ENCODE results near the gene FMO5. TPM values are rescaled to one million over a fixed set of nuclear protein-coding genes. Genes with fewer than 3 reads are reported as not detected.
"Not testable (repeated sequence)": the region's sequence is repeated elsewhere in the genome, so short reads cannot be mapped to it uniquely, and the experiment has no call there.

Gene FMO5
- total RNA-seq, 1 experiment from 2014 or later: not detected

GRCh38 chr1:147240131-147240721, 15.1 kb upstream of the FMO5 start:
- not testable (repeated sequence) for DNase-seq (ENCODE audit: low read depth)

GRCh38 chr1:147238925-147239820, 14.0 kb upstream of the FMO5 start:
- no peak for DNase-seq (ENCODE audit: low read depth)

DNA sequence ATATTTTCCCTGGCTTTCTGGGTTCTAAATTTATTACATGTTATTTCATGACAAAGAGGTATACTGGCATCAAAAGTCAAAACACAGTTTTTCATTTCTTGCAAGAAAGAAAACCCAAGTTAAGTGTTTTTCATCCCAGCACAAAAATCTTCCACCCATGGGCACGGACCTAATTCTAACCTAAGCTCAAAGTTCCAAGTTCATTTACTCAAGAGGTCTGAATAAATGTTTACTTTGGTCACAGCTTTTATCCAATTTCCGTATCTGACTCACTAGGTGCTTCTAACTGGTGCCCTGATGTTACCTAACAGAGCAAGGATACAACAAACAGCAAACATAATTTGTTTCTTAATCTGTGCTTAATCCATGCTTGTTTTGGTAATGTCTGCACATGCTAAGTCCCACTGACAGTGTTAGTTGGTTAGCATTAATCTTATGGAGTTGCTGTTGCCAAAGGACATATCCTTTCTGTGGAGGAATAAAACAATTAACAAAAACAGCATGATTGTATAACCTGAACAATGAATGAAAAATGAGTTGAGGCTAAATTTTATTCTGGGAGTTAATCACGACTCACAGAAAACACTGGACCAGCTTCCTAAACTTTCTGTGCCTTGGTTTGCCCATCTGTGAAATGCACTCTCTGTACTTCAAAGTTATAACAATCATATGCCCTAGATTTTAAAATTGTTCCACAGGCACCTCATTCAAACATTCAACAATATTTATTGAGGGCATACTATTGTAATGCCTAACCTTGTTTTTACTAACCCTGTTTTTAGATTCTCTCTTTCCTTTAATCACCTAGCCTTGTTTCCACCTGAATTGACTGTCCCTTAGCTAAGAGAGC, 13.1 kb upstream of the FMO5 start:
- DNase-seq (ENCODE audit: low read depth): no peak

DNA sequence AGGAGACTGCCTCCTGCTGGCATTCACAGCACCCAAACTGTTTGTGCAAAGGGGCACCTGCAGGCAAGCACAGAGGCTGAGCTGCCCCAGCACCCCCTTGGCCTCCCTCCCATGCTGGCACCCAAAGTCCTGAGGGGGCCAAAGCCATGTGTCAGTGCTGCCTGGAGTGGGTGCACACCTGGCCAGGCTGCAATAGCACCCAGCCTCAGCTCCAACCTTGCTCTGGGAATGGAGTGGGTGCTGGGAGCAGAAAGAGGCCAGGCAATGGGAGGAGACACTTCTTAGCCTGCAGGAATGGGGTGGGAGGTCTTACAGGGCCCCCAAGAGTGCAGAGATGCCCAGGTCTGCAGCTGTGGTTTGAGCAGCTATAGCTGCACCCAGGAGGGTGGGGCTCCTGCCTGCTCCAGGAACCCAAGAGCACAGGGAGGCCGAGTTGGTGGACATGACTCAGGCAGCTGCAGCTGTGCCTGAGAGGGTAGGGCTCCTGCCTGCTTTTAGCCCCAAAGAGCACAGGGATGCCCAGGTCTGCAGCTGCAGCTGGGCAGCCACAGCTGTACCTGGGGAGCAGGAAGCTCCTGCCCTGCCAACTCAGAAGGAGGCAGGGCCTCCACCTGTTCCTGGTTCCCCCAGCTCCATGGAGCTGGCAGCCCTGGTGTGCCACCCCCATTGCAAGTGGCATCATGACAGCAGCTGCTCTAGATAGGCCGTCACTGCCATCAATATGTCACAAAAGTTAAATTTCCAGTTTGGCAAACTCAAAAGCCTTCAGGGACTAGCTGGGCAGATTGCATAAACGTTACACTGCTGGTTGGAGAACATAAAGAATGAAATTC, 12.0 kb upstream of the FMO5 start:
- no peak for DNase-seq (ENCODE audit: low read depth)

GRCh38 chr1:147236448-147236847, 11.3 kb upstream of the FMO5 start:
- no peak for DNase-seq (ENCODE audit: low read depth)

GRCh38 chr1:147235822-147236221, 10.7 kb upstream of the FMO5 start:
- DNase-seq (ENCODE audit: low read depth): no peak

GRCh38 chr1:147233903-147234302, 8.8 kb upstream of the FMO5 start:
- DNase-seq (ENCODE audit: low read depth): not testable (repeated sequence)

DNA sequence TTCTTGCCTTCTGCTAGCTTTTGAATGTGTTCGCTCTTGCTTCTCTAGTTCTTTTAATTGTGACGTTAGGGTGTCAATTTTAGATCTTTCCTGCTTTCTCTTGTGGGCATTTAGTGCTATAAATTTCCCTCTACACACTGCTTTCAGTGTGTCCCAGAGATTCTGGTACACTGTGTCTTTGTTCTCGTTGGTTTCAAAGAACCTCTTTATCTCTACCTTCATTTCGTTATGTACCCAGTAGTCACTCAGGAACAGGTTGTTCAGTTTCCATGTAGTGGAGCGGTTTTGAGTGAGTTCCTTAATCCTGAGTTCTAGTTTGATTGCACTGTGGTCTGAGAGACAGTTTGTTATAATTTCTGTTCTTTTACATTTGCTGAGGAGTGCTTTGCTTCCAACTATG, 5.9 kb upstream of the FMO5 start:
- not testable (repeated sequence) for DNase-seq (ENCODE audit: low read depth)

DNA sequence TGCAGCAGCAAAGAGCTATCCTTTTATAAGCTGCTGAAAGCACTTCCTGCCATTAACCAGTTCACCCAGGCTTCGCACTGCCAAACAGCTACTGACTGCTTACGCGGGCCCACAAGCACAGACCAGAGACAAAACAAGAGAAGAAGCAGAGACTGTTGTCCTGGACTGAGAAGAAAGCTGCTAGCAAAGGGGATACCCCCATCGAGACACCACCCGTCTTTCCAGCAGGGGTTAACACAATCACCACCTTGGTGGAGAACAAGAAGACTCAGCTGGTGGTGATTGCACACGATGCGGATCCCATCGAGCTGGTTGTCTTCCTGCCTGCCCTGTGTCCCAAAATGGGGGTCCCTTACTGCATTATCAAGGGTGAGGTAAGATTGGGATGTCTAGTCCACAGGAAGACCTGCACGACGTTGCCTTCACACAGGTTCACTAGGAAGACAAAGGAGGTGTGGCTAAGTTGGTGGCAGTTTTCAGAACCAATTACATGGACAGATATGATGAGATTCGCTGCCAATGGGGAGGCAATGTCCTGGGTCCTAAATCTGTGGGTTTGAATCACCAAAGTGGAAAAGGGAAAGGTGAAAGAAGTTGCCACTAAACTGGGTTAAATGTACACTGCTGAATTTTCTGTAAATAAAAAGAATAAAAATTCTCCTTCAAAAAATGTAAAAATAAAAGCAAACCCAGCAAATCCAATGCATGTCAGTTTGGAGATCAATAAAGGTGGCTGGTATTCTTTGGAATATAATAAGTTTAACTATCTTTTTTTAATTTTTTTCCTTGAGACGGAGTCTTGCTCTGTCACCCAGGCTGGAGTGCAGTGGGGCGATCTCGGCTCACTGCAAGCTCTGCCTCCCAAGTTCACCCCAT, 1.2 kb downstream of the FMO5 start:
- no peak for DNase-seq (ENCODE audit: low read depth)

DNA sequence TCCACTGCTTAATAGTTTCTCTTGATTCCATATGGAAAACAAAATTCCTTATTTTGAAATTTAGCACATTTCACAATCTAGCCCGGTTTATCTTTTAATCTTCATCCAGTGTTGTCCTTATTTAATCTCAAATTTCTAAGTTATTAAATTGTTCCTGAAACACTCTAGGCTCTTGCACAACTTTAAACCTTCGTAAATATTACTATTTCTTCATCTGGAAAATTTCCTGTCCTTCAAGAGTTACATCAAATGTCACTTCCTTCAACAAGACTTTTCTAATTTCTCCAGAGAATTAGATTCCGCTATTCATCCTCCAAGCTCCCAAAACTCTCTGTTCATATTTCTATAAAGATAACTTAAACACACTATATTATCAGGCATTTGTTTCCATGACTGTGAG, 6.5 kb downstream of the FMO5 start:
- DNase-seq (ENCODE audit: low read depth): no peak

GRCh38 chr1:147217141-147217540, 8.0 kb downstream of the FMO5 start:
- DNase-seq (ENCODE audit: low read depth): no peak

DNA sequence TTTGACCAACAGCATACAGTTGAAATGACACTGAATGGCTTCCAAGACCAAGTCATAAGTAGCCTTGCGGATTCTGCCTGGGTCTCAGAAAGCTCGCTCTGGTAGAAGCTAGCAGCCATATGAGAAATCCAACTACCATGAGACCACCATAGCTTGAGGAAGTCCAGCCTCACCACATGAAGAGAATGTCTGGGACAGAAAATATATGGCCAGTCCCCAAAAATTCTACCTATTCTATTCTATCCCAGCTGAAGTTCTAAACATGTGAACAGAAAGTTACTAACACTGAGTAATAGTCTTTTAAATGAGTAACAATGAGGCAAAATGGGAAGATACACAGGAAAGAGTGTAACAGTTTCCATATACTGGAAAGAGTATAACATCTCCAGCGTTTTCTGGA, 9.0 kb downstream of the FMO5 start:
- DNase-seq (ENCODE audit: low read depth): no peak

GRCh38 chr1:147215540-147215916, 9.6 kb downstream of the FMO5 start:
- DNase-seq (ENCODE audit: low read depth): no peak

GRCh38 chr1:147214842-147215539, 10.1 kb downstream of the FMO5 start:
- no peak for DNase-seq (ENCODE audit: low read depth)

GRCh38 chr1:147214325-147214724, 10.8 kb downstream of the FMO5 start:
- DNase-seq (ENCODE audit: low read depth): no peak

- no peak for DNase-seq (ENCODE audit: low read depth)
Observed at GRCh38 chr1:147213271-147213670, 11.9 kb downstream of the FMO5 start.

DNA sequence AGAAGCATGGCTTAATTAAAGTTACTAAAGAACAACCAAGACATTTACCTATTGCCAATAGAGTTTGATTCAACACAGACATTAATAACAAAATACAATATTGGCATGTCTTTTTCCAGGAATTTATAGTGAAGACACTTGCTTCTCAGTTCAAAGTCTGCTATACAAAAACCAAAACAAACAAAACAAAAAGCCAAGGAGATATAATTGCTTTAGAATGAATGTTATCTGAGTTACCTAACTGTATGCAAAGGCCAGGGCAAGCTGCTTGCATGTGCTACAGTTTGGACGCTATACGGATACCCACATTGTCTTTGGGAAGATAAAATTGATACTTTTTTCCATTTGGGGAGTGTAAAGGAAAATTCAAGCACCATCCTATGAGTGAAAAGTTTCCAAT, 13.6 kb downstream of the FMO5 start:
- no peak for DNase-seq (ENCODE audit: low read depth)

- DNase-seq (ENCODE audit: low read depth): no peak
Observed at GRCh38 chr1:147210987-147211386, 14.2 kb downstream of the FMO5 start.
